GM19438 (cell line): Measurements from ENCODE around the gene TANC2.

ENCODE experiments used
- ATAC-seq: cut with Tn5 transposase; IDR thresholded peaks from one replicate; pipeline ENCODE4 v1.9.1; 2021; ENCODE audit warnings: low read depth; ENCODE audit not compliant: unreplicated experiment

TANC2 gene

DNA sequence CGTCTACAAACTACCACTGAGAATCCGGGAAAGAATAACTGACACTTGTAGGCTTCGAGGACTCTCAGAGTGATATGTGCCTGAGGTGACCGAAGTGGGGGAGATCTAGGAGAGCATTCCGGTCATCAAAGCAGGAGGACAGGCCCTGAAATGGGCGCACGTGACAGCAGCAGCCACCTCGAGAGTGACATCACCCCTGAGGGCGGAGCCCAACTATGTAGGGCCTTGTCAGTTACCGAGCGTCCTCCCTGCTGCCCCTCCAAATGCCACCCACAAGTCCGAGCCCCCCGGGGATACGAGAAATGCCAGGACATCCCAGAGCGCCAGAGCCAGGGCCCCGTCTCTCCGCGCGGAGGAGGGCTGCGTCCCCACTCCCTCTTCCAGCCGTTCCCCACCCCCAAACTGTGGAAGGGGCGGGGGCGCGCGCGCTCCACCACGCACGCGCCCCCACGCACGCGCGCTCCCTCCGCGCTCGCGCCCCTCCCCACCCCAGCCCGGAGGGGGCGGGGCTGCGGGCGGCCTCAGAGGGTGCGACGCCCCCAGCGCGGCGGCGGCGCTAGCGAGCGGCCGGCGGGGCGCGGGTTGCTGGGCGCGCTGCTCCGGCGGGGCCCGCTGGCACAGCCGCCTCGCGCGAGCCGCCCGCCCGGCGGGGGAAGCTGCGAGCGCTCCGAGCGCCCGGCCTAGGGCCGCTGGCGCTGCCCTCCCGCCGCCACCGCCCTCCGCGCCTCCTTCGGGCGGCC lies at the start of gene TANC2:
TSS of gene TANC2 (plus strand) at position 550 of the 740 bp plus-strand sequence. CDS start 43,325 bp downstream, outside the sequence.
- ATAC-seq: no peak

DNA sequence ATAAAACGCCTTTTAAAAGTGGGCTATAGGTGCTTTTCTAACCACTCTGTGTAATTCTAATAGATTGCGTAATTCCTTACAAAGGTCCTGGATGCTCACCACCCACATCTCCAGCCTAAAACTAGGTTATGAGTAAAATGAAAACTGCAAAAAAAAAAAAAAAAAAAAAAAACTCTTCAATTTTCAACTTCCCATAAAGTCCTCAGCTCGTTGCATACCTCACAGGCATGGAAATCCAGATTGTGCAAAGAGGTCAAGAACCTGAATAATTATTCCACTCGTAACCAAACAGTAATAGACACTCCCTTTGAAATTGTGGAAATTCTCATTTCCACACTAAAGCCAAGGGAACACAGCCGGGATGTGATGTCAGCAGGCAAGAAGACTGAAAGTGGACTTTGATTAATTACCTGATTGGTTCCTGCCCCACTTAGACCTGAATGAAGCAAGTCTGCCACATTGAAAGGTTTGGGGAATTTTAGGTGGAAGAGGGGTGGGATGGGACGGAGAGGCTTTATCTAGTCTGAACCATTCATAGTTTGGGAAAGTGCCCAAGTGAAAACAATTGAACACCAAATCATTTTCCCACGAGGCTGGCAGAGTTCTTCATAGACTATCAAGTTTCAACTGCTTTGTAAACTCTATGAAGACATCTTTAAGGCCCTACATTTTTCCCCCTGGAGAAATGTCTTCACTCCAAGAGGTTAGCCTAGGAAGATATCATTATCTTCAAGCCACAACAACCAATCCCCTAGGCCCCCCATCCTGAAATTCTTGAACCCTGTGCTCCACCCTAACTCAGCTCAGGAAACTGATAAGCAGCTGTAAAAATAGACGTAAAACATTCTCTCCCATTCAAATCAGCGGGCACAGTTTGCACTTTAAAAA lies 49.1 kb upstream of the TANC2 start:
- no peak for ATAC-seq

DNA sequence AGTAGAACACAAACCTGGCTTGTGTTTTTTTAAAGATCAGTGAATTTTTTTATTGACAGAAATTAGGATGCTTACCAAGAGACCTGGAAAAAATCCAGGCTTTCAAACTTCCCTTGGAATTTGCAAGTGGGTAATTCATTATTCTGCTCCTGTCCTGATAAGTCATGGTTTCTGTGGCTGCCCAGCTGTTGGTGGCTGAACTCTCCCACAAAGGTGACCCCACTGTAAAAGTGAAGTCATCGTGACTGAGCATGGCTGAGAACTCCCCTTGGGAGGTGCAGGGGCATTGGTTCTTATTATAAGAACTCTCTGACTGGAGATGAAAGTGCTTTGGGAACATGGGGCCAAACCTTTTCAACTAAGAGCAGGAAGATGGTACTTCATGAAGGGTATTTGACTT lies 46.6 kb upstream of the TANC2 start:
- ATAC-seq: no peak

DNA sequence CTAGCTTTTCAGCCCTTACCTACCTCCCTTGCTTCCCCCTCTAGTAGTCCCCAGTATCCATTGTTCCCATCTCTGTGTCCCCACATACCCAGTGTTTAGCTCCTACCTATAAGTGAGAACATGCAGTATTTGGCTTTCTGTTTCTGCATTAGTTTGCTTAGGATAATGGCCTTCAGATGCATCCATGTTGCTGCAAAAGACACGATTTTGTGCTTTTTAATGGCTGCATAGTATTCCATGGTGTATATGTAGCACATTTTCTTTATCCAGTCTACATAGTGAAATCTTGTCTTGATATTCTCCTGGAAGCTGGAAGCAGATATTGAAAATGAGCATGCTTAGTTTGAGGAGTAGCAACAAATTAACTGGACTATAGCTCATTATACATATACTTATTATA lies 45.7 kb upstream of the TANC2 start:
- no peak for ATAC-seq

DNA sequence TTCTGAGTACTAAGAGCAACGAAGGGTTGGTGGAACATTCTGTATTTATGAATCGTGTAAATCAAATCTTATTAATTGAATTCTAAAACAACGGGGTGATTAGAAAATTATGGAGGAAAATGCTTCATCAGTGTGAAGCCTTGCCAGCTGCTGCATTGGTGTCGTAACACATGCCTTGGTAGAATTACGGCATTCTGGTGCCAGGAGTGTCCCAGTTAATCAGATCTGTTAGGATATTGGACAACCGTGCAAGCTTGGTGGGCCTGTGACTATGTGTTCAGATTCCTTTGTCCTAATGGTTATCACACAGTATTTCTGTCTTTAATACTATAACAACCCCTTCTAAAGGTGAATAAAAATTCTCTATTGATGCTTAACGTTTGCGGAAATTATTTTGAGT lies 44.2 kb upstream of the TANC2 start:
- ATAC-seq: no peak

DNA sequence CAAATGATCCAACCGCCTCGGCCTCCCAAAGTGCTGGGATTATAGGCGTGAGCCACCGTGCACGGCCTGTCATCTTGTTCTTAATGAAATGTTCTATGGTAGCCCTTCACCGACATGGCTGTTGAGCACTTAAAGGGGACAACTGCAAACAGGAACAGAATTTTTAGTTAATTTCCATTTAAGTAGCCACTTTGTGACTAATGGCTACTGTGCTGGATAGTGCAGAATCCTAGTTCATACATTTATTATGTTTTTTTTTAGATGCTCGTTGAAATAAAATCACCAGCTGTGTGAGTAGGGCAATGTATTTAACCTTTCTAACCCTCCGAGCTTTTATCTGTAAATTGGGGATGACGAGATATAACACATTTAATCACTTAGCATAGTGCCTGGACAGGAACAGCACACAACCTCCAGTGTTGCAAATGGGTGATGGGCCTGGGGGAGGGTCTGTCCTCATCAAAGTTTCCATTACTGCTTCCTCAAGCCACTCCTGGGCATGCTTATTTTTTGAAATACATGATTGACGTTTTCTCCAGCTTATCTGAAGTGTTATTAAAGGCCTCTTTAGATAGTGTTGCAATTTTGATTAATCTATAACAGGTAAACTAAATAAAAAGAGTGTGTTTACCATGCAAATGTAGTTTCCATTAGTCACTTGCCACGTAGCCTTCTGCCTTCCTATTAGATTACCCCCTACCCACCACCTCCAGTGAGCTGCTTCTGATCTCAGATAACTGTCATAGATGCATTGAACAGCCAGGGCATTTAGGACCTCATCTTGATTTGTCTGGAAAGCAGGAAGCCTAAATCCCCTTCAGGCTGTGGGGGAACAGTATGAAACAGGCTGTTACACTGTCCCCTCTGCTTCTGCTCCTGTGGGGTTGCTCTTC lies 42.5 kb upstream of the TANC2 start:
- no peak for ATAC-seq

DNA sequence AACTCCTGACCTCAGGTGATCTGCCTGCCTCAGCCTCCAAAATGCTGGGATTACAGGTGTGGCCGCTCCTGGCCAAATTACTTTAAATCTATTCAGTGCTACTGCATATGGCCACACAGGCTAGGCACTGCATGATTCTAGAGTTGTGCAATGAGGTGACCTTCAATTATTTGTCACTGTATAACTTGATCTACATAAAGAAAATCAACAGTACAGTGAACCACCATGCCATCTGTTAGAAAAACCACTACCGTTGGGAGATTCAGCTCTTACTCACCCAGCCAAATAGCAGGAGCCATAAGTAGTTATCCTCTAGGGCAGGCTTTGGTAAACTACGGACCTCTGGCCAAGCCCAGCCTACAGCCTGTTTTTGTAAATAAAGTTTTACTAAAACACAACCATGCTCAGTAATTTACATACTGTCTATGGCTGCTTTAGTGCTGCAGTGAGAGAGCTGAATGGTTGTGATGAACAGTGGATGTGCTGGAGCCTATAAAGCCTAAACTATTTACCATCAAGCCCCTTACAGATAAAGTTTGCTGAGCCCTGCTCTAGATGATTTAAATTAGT lies 40.7 kb upstream of the TANC2 start:
- no peak for ATAC-seq

DNA sequence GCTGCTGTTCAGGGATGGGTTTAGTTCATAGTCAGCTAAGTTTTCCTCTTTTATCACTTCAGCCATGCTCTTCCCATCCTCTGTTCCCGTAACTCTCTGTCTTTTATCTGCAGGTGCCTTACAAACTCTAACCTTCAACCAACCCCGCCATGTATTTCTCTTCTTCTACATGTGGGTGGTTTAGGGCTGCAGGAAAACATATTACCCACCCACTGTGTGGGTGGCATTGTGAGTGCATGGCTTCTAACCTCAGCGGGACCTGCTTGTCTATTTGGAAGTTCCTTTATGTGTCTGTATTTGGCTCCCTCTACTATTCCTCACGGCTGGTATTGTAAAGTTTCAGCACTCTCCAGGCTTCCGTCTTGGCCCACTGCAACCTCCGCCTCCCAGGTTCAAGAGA lies 39.0 kb upstream of the TANC2 start:
- ATAC-seq: no peak

DNA sequence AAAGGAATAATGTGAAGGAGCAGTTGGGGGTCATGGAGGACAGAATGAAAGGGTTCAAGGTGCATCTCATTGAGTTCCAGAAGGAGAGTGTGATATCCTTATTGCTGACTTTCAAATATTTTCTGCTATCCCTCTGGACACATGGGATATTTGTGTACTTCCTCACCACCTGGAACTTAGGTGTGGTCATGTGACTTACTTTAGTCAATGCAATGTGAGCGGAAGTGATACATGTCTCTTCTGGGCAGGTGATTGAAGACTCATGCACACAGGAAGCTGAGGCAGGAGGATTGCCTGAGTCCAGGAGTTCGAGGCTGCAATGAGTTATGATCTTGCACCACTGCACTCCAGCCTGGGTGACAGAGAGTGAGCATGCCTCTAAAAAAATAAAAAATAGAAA lies 36.7 kb upstream of the TANC2 start:
- no peak for ATAC-seq

DNA sequence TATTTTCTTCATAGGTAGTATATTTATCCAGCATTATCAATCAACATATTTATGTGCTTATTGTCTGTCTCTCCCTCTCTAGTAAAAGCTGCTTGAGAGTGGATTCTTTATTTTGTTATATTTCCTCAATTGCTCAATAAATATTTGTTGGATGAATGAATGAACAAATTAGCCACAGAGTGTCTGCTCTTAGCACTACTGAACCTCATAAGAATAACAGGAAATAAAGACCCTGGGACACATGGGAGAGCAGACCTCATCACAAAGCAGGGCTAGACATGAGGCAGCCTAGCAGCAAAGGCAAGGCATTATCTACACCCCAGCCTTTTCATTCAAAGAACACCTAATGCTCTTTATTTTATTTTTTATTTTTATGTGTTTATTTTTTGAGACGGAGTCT lies 34.9 kb upstream of the TANC2 start:
- ATAC-seq: no peak

DNA sequence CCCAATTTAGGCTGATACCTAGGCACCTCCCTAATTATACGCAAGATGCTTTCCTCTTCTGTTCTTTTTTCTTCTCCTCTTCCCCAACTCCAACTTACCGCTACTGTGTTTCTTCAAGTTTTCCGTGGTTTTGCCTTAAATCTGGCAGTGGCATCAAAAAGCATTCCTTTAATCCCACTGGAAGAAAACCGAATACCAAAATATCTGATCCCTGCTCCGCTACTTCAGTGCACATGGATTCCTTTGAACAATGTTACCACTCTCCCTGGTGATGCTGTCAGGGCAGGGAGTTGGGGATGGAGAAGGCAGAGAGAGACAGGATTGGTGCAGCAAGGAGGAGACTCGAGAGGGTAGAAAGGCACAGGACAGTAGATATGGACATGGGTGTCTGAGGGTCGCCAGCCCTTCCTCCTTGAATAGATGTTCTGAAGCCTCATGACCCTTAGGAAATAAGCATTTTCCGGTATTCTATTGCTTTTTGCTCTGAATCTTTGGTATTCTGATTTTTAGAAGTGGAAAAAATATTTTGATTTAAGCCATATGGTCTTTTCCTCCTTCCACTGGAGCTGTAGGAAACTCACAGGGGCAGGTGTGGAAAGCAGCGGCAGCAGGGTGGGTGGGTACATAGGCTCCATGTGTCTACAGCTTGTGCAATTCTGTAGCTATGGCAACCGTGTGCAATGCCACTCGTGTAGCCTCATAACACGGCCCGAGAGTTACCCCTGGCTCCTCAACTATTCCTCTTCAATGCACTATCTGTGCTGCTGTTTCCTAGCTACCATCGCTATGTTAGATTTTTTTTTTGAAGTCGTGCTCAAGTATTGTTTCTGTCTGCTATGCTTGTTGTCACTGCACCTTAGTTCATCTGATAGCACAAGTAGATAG lies 32.3 kb upstream of the TANC2 start:
- ATAC-seq: no peak

DNA sequence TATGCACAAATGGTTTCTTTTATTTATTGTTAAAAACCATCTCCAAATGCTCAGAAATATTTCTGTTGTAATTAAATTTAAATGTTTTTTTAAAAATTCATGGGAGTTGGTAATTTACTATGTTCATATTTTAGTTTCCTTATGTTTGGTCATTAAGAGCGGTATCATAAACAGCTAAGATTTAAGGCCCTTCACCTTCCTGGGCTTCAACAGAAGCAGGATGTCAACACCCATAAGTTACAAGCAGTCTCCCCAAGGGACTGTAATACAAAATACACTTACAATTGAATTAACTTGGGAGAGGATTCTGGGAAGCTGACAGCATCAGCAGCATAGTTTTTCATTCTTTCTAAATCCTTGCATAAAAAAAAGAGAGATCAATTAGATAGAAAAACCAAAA lies 30.9 kb upstream of the TANC2 start:
- no peak for ATAC-seq

DNA sequence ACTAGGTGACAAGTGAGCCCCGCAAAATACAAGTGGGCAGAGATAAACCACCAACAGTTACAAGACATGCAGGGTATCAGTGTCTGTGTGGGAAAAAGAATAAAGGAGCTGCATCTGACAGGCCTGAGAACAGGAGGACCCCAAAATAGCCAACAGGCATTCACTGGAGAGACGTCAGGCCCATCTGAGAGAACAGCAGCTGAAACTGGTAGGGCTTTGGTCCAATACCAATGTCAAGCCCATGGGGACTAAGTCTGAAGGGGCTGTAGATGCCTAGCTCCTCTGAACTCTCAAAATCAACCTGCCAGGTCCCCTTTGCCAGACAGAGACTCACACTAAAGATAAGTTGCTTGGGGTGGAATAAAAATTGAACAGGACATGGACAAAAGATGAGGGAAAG lies 30.5 kb upstream of the TANC2 start:
- ATAC-seq: no peak

DNA sequence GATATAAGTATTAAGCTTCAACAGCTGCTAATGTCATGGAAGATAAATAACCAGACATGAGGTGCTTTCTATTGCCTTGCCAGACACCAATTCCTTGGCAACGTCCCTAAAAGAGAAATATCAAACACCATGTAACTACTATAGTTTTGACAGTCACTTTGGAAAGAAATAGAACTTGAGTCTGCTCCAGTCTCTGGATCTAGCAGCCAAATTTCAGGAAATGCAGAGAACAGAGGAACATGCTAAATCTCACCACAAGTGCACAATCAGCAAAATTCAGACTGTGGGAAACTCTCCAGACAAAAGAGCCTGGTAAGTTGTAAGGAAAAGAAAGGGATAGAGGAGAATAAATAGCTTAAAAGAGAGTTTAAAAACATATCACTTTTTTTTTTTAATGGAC lies 28.4 kb upstream of the TANC2 start:
- ATAC-seq: no peak

DNA sequence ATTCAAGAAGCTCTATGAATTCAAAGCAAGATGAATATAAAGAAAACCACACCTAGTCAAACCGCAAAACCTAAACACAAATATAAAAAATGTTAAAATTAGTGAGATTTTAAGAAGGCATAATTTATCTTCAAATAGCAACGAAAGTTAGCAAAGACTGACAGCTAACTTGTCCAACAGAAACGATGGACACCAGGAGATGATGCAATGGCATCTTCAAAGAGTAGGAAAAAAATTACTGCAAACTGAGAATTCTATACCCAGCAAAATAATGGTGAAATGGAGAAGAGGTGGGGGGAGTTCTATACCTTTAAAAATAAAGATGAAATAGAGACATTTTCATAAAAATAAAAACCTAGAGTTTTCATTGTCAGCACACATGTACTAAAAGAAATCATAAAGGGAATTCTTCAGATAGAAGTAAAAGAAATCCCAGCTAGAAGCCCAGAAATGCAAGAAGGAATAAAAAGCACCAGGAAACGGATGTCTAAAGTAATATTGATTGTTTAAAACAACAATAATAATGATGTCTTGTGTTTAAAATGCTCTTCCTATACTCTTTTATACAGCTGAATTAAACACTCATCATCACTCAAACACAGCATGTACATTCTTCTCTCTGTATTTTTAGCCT lies 24.6 kb upstream of the TANC2 start:
- ATAC-seq: no peak

DNA sequence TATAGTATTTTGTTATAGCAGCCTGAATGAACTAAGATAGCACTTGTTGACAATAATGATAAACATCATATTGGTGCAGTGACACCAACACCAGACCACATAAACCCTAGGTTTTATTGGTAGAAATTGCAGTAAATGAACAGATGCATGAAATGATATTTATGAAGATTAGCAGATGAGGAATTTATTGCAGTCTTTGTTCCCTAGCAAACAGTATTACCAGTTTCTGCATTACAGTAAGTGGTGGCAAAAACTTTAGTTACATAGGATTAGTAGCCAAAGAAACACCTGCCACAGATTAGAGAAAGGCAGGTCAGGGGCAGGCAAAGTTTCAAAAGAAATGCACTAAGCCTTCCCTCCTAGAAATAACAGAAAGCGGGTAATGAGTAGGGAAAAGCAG lies 17.7 kb upstream of the TANC2 start:
- ATAC-seq: no peak

DNA sequence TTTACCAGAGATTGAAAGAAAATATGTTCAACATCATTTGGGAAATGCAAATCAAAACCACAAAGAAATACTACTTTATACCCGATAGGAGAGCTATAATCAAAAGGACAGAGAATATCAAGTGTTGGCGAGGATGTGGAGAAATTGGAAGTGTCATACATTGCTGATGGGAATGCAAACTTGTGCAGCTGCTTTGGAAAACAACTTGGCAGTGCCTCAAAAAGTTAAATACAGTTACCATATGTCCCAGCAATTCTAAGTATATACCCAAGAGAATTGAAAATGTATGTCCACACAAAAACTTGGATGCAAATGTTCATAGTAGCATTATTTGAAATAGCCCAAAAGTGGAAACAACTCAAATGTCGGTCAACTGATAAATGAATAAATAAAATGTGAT lies 17.0 kb upstream of the TANC2 start:
- ATAC-seq: no peak

DNA sequence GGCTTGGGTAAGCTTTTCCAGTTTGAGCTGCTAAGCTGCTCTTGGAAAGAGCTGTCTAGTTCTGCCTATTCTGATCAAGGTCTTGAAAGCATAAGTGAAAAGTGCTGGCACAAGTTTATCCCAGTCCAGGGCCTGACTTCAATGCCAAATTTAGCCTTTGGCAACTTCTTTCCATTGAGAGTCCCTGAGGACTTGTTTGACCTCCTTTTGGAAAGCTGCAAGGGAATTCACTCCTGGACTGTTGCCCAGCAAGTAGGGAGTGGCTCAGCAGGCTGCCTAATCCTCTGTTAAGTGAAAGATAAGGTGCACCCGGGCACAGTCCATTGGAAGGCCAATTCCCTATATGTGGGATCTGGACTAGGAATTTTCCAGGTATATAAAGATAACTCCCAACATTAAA lies 16.0 kb upstream of the TANC2 start:
- ATAC-seq: no peak

DNA sequence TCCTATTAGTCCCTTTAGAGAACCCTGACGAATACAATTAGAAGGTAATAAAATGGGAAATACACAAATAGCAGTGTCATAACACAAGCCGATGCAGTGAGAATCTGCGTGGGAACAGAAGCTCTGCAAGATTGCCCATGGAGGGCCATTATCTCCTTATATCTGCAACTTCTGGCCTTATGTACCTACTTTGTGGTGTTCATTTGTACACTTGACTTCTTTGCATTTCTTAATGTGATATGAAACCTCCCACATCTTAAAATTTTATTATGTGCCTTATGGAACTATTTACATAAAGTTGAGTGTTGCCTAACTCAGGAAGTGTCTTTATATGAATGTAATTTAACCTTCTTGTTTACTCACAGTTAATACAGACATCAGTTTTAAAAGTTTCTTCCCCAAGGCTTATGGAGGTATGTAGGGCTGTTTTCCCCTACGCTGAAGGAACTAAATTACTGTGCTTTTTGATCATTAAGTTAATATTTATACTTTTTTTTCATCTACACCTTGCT lies 10.1 kb upstream of the TANC2 start:
- no peak for ATAC-seq
